ENCODE results near the gene MACROD2.

DNA sequence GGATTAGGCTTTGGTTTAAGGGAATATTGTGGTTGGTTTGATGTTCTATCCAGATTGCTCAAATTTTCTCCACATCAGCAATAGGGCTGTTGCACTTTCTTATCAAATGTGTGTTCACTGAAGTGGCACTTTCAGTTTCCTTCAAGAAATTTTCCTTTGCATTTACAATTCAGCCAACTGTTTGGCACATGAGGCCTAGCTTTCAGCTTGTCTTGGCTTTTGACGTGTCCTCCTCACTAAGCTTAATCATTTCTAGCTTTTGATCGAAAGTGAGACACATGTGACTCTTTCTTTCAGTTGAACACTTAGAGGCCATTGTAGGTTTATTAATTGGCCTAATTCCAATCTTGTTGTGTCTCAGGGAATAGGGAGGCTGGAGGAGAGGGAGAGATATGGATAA, 237.3 kb downstream of the MACROD2 start:
- TF ChIP-seq, protein P1, sequence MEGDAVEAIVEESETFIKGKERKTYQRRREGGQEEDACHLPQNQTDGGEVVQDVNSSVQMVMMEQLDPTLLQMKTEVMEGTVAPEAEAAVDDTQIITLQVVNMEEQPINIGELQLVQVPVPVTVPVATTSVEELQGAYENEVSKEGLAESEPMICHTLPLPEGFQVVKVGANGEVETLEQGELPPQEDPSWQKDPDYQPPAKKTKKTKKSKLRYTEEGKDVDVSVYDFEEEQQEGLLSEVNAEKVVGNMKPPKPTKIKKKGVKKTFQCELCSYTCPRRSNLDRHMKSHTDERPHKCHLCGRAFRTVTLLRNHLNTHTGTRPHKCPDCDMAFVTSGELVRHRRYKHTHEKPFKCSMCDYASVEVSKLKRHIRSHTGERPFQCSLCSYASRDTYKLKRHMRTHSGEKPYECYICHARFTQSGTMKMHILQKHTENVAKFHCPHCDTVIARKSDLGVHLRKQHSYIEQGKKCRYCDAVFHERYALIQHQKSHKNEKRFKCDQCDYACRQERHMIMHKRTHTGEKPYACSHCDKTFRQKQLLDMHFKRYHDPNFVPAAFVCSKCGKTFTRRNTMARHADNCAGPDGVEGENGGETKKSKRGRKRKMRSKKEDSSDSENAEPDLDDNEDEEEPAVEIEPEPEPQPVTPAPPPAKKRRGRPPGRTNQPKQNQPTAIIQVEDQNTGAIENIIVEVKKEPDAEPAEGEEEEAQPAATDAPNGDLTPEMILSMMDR (IDR thresholded peaks at IDR 0.05; ENCODE audit: insufficient read depth, low read length, poor library complexity, severe bottlenecking): no peak
- TF ChIP-seq EZH2phosphoT487 (conservative IDR thresholded peaks at IDR 0.05; ENCODE audit: low read length): no peak
